Measurements from ENCODE around the gene TUBB6.

TUBB6 gene

DNA sequence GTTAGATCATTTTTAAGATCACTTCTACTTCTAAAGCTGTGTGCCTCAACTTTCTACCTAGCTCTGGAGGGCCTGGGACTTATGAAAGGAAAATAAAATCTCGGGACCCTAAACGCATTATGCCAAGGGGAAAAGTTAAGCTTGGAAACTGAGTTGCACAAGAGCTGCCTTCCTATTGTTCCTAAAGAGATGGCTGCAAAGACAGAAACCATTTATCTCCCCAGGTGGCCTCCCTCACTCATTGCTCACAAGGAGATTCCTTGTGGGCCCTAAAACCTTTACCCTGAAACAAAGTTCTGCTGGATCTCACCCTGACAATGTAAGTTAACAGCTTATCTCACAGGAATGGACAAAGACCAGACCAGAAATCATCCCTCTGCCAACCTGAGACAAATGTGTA, 26.8 kb downstream of the TUBB6 start:
- H3K36me3 ChIP-seq = peaks cover 7% of the 10 kb centered on the region; the same call in 1 of the 2 replicates
- TF ChIP-seq, protein P1, sequence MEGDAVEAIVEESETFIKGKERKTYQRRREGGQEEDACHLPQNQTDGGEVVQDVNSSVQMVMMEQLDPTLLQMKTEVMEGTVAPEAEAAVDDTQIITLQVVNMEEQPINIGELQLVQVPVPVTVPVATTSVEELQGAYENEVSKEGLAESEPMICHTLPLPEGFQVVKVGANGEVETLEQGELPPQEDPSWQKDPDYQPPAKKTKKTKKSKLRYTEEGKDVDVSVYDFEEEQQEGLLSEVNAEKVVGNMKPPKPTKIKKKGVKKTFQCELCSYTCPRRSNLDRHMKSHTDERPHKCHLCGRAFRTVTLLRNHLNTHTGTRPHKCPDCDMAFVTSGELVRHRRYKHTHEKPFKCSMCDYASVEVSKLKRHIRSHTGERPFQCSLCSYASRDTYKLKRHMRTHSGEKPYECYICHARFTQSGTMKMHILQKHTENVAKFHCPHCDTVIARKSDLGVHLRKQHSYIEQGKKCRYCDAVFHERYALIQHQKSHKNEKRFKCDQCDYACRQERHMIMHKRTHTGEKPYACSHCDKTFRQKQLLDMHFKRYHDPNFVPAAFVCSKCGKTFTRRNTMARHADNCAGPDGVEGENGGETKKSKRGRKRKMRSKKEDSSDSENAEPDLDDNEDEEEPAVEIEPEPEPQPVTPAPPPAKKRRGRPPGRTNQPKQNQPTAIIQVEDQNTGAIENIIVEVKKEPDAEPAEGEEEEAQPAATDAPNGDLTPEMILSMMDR (IDR thresholded peaks at IDR 0.05; ENCODE audit: low read depth, low read length) = no peak
- no peaks in the 10 kb centered on the region for H3K27me3 ChIP-seq
- H3K9me3 ChIP-seq = no peaks in the 10 kb centered on the region
- DNase-seq = no peak
- no peak overlapping the region for H3K4me3 ChIP-seq (ENCODE audit: low read depth, low read length)
- H3K4me1 ChIP-seq = no peaks in the 10 kb centered on the region

DNA sequence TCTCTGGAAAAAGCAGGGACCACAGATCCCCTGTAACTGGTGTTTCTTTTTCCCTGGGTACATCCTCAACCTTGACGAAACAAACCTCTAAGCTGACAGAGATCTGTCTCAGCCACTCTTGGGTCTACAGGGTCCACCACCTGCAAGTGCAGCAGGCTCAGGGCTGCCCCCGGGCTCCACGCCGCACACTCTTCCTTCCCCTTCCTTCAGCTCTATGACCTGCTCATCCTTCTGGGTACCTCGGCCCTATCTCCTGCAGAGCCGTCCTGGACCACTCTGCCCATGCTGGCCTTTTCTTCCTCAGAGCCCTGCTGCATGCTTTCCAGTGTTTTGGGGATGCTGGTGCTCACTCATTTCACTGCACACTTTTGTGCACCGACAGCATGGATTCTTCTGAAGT, 27.5 kb downstream of the TUBB6 start:
- TF ChIP-seq, protein P1 (IDR thresholded peaks at IDR 0.05; ENCODE audit: low read depth, low read length) = no peak
- H3K9me3 ChIP-seq = no peaks in the 10 kb centered on the region
- H3K27me3 ChIP-seq = no peaks in the 10 kb centered on the region
- H3K4me1 ChIP-seq = no peaks in the 10 kb centered on the region
- DNase-seq = no peak
- peaks cover 7% of the 10 kb centered on the region; the same call in 1 of the 2 replicates for H3K36me3 ChIP-seq
- H3K4me3 ChIP-seq (ENCODE audit: low read depth, low read length) = no peak overlapping the region

DNA sequence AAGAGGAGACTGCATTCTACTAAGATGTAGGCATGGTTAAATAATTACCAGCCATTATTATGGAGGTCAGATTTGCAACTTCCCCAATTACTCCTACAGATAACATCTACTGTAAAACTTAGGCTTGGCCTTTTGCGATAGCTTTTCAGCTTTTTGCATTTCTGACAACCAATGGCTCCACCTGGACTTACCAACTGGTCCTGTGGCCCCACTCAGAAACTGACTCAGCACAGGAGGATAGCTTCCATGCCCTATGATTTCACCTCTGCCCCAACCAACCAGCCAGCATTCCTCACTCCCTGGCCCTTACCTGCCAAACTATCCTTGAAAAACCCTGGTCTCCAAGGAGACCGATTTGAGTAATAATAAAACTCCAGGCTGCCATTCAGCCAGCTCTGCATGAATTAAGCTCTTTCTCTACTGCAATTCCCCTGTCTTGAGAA, 28.2 kb downstream of the TUBB6 start:
- no peak overlapping the region for H3K4me3 ChIP-seq (ENCODE audit: low read depth, low read length)
- TF ChIP-seq, protein P1 (IDR thresholded peaks at IDR 0.05; ENCODE audit: low read depth, low read length) = no peak
- no peak for DNase-seq

DNA sequence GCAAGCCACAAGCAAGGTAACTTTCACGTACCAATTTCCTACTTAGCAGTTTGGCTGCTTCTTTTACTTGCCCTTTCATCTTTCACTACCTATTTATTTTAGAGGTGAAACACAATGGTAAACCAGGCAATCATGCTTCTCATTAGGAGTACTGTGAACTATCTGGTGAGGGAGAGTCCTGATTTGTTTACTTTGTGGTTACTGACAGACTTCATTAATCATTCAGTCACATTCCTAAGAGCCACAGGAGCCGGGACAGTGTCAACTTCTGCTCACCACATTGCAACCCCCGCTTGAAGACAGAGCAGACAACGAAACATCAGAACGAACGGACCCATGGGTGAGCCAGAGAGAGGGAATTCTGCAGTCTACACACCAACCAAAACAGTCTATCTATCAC, 28.8 kb downstream of the TUBB6 start:
- no peaks in the 10 kb centered on the region for H3K9me3 ChIP-seq
- peaks cover 7% of the 10 kb centered on the region; the same call in 1 of the 2 replicates for H3K36me3 ChIP-seq
- no peak for DNase-seq
- TF ChIP-seq, protein P1 (IDR thresholded peaks at IDR 0.05; ENCODE audit: low read depth, low read length) = no peak
- H3K4me1 ChIP-seq = no peaks in the 10 kb centered on the region
- no peak overlapping the region for H3K4me3 ChIP-seq (ENCODE audit: low read depth, low read length)
- H3K27me3 ChIP-seq = no peaks in the 10 kb centered on the region

More for the DNA sequence above, 28.2 kb downstream of the TUBB6 start:
- Histone ChIP-seq H3K27me3 (no peaks in the 10 kb centered on the region), H3K36me3 (peaks cover 7% of the 10 kb centered on the region; the same call in 1 of the 2 replicates), H3K9me3 (no peaks in the 10 kb centered on the region), H3K4me1 (no peaks in the 10 kb centered on the region)

DNA sequence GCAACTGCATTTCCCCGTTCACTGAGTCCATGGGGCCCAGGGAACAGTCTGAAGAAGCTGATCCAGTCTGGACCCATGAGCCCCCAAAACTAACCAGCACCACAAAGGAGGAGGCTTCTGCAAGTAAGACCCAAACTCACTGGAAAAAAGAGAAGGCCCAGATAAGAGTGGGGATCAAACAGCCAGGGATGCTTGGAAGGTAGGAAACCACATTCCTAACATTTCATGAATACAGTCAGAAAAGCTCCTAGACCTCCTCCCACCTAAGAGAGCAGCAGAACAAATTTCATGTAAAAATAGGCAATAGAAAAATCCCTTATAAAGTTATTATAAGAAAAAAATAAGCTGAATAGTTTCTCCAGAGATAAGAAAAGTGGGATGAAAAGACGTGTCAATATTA, 30.3 kb downstream of the TUBB6 start:
- DNase-seq = no peak
- no peak overlapping the region for H3K4me3 ChIP-seq (ENCODE audit: low read depth, low read length)
- peaks cover 7% of the 10 kb centered on the region; the same call in 1 of the 2 replicates for H3K36me3 ChIP-seq
- no peaks in the 10 kb centered on the region for H3K27me3 ChIP-seq
- no peaks in the 10 kb centered on the region for H3K9me3 ChIP-seq
- H3K4me1 ChIP-seq = no peaks in the 10 kb centered on the region
- TF ChIP-seq, protein P1 (IDR thresholded peaks at IDR 0.05; ENCODE audit: low read depth, low read length) = no peak

DNA sequence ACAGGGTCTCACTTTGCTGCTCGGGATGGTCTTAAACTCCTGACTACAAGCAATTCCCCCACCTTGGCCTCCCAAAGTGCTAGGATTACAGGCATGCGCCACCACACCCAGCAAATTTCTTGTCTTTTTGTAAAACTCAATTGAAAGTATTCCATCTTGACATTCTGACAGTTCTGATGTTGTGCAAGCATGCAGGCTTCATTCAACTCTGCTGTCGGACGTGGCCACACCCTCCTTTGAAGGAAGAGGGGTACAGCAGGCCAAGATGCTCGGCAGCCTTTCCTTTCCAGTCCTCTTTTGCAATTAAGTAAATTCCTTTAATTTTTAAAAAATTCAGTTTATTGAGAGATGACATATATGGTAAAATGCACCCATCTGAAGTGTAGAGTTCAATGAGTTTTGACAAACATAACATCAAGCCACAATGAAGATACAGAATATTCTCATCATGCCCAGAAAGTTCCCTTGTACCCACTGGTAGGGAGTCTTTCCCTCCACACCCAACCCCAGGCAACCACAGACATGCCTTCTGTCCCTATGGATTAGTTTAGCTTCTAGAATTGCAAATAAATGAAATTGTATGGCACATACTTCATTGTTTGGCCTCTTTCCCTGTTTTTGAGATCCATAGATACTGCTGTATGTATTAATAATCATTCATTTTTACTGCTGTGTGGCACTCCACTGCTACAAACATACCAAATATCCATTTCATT, 33.1 kb downstream of the TUBB6 start:
- DNase-seq = no peak
- H3K36me3 ChIP-seq = peaks cover 10% of the 10 kb centered on the region
- H3K4me3 ChIP-seq (ENCODE audit: low read depth, low read length) = no peak overlapping the region
- H3K27me3 ChIP-seq = no peaks in the 10 kb centered on the region
- no peaks in the 10 kb centered on the region for H3K9me3 ChIP-seq
- no peaks in the 10 kb centered on the region for H3K4me1 ChIP-seq
- TF ChIP-seq, protein P1 (IDR thresholded peaks at IDR 0.05; ENCODE audit: low read depth, low read length) = no peak

All from BE2C (cell line).